GM18507 (cell line): Measurements from ENCODE around the gene FHAD1.
A peak's percentile ranks its signal among the peaks of the same experiment; 100 is the strongest.
"Not testable (repeated sequence)": the region's sequence is repeated elsewhere in the genome, so short reads cannot be mapped to it uniquely, and the experiment has no call there.

Experiments used
- DNase-seq: peaks from one replicate; pipeline ENCODE4 v3.0.0; 2011; ENCODE audit warnings: low read depth; ENCODE audit not compliant: insufficient read length; ENCODE audit errors: extremely low spot score
- FAIRE-seq: peaks from 2 replicates; lab custom pipeline; 2011; peaks lifted over from hg19 to GRCh38; lab: Jason Lieb, UNC

Gene FHAD1

DNA sequence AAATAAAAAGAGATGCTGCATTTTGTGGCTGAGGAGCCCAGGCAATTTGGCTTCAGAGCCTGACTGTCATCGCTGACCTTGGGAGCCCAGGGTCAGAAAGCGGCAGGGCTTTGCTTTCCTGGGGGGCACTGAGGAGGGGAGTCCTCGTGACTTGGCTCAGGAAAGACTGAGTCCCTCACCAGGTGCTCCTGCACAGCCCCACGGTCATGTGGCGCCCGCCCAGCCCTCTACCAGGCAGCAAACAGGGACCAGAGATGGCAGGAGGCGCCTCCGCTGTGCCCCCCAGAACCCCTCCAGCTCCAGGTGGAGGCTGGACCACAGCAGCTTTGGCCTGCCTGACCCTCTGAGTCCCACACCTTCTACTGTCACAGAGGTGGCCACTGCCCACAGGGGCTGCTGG is 175.8 kb downstream of the FHAD1 start:
- DNase-seq (no peak), FAIRE-seq (no peak)

GRCh38 chr1:15423355-15424077 is 176.5 kb downstream of the FHAD1 start:
- FAIRE-seq, result no peak
- DNase-seq, result no peak

DNA sequence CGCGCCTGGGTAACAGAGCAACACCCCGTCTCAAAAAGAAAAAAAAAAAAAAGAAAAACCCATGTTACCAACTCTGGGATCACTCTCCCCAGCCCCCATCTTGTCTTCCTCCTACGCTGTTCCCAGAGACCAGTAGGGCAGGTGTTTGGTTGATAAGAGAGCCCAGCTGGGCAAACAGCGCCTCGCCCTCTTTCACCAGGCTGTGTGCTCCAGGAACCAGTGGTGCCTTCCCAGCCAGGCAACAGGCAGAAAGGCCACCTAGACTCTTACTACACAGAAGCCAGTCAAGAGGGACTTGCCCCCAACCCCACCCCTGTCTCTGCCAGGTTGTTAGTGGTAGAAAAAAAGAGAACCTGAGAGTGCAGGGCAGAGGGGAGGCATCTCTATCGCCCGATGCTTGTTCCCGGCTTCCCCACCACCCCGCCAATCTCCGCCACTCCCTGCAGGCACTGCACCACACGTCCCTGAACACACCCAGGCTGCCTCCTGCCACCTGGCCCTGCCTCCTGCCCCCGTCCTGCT is 177.2 kb downstream of the FHAD1 start:
- FAIRE-seq (no peak), DNase-seq (no peak)

DNA sequence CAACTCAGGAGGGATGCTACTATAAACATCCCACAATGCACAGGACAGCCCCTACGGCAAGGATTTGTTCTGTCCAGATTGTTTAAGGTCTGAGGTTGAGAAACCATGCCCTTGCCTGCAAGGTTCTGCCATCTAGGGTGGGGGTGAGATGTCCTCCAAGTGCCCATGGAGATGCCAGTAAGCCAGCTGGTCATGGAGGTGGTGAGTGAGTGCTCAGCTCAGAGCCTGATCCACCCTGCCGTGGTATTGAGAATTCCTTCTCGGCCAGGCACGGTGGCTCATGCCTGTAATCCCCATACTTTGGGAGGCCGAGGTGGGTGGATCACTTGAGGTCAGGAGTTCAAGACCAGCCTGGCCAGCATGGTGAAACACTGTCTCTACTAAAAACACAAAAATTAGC is 178.0 kb downstream of the FHAD1 start:
- DNase-seq, result no peak
- FAIRE-seq, result no peak

DNA sequence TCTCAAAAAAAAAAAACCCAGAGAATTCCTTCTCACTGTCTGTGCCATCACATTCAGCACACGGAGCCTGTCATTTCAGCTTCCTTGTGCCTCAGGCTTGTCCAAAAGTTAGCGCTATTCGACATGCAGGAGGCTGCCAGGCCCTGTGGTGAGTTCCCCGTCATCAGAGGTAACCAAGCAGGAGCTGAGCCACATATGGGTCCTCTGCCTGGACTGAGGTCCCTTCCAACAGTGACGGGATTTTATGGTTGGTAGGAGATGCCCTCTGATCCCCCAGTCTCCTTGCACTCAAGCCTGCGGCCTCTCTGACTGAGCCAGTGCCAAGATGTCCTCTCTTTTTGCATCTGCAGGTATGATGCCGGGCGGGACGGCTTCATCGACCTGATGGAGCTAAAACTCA is 178.5 kb downstream of the FHAD1 start:
- no peak for FAIRE-seq
- DNase-seq, result no peak

GRCh38 chr1:15425958-15426357 is 178.9 kb downstream of the FHAD1 start:
- DNase-seq, result no peak
- FAIRE-seq, result no peak

GRCh38 chr1:15426492-15427279 is 179.7 kb downstream of the FHAD1 start:
- no peak for FAIRE-seq
- DNase-seq, result no peak

DNA sequence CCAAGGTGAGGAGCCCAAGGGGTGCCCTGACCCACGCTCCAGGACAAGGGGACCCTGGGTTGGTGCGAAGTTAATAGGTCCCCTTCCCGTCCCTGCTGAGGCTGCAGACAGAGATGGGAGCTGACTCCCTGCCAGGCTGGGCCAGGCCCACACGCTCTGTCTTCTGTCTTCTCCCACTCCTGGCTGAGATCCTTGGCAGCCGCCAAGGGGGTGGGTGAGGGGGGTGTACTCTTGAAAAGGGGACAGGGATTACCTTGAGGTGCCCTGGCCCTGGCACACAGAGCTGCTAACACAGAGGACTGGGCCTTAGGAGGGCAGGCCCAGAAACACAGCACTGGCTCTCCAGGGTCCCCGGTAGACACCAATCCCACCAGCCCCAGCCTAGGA is 180.2 kb downstream of the FHAD1 start:
- no peak for DNase-seq
- no peak for FAIRE-seq

DNA sequence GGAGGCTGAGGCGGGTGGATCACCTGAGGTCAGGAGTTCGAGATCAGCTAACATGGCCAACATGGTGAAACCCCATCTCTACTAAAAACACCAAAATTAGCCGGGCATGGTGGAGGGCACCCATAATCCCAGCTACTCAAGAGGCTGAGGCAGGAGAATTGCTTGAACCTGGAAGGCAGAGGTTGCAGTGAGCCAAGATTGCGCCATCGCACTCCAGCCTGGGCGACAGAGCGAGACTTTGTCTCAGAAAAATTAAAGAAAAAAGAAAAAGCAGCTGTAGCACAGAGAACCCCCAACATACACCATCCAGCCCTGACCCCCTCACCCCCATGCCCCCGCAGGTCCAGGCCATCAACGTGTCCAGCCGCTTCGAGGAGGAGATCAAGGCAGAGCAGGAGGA is 181.2 kb downstream of the FHAD1 start:
- not testable (repeated sequence) for FAIRE-seq, DNase-seq

DNA sequence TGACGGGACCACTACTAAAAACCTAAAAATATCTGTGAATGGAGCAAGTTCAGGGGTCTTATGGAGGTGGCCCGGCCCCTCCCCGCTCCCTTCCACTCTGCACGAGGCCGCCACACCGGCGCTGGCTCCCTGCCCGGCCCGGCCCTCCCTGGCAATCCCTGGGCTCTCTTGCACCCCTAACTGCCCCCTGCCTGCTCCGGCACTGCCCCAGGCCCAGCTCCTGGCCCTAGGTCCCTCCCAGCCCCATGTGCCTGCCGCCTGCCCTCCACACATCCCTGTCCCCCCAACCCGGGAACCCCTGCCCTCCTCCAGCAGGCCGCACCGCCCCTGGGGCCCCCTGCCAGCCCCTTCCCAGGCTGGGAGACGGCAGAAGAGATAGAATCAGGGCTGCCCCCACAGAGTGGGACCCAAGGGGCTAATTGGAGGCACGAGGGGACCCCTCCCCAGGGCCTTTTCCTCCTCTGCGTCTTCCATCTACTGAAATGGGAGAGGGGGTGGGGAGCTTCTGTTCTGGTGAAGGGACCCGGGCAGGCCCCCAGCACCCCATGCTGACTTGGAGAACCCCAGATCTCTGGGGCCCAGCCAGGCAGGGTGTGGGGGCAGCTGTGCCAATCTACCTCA is 181.9 kb downstream of the FHAD1 start:
- FAIRE-seq (no peak), DNase-seq (no peak)

GRCh38 chr1:15429701-15430149 is 182.7 kb downstream of the FHAD1 start:
- FAIRE-seq, result no peak

GRCh38 chr1:15430787-15431570 is 184.0 kb downstream of the FHAD1 start:
- peak; percentile 79 for FAIRE-seq

More at GRCh38 chr1:15429701-15430149, 182.7 kb downstream of the FHAD1 start:
- no peak for DNase-seq

DNA sequence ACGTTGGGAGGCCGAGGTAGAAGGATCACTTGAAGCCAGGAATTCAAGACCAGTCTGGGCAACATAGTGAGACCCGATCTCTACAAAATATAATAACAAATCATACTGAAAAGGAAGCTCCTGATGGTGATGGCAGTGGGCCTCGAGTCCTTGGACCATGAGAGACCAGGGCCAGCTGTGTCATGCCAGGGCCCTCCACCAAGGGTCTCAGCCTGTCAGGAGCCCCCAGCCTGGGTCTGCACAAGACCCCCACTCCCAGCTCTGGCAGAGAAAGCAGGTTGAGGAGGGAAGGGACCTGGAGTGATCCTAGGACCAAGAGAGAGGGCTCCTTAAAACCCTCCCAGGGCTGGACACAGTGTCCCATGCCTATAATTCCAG is 184.5 kb downstream of the FHAD1 start:
- no peak for FAIRE-seq
- no peak for DNase-seq

More at GRCh38 chr1:15430787-15431570, 184.0 kb downstream of the FHAD1 start:
- peak; percentile 64 for DNase-seq

DNA sequence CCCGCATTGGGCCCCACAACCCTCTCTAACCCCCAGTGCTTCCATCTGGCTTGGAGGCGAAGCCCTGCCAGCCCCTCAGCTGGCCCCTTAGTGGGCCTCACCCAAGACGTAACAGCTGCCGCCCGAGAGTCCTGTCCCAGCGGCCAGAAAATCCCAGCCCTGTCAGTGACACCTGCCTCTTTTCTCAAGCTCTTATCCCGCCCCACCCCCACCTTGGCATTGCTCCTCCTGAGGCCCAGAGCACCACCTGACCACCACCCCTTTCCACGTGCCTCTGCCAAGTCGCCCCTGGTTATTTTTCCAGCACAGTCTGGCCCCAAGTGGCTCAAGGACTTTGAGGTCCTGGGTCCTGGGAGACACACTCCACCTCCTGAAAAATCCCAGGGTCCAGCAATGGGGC is 185.3 kb downstream of the FHAD1 start:
- FAIRE-seq, result no peak
- no peak for DNase-seq

DNA sequence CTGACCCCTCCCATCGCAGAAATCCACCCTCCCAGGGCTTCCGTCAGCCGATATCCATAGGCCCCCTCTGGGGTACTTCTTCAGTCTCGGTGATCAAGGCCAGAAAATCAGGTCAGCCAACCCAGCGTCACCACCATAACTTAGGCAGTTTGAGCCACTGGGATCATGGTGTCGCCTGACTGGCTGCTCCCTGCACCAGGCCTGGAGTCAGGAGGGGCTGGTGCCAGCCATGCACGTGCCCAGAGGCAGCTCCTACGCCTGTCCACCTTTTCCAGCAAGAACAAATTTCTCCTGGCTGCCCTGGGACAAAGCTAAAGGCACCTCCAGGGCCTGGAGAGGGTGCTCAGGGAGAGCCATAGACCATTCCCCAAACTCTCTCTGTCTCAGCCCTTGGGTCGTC is 186.4 kb downstream of the FHAD1 start:
- FAIRE-seq (no peak), DNase-seq (no peak)

DNA sequence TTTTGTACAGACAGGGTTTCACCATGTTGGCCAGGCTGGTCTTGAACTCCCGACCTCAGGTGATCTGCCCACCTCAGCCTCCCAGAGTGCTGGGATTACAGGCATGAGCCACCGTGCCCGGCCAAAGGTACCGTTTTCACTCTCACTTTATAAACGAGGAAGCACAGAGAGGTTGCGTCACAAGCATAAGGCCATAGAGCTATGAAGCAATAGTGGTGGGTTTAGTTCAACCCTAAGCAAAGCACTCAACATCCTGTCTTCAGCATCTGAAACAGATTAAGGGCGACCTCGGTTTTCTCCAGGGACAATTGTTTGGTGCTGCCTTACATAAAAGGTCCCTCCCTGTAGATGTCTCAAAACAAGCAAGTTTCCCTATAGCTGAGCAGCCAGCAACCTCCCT is 187.7 kb downstream of the FHAD1 start:
- not testable (repeated sequence) for DNase-seq, FAIRE-seq

DNA sequence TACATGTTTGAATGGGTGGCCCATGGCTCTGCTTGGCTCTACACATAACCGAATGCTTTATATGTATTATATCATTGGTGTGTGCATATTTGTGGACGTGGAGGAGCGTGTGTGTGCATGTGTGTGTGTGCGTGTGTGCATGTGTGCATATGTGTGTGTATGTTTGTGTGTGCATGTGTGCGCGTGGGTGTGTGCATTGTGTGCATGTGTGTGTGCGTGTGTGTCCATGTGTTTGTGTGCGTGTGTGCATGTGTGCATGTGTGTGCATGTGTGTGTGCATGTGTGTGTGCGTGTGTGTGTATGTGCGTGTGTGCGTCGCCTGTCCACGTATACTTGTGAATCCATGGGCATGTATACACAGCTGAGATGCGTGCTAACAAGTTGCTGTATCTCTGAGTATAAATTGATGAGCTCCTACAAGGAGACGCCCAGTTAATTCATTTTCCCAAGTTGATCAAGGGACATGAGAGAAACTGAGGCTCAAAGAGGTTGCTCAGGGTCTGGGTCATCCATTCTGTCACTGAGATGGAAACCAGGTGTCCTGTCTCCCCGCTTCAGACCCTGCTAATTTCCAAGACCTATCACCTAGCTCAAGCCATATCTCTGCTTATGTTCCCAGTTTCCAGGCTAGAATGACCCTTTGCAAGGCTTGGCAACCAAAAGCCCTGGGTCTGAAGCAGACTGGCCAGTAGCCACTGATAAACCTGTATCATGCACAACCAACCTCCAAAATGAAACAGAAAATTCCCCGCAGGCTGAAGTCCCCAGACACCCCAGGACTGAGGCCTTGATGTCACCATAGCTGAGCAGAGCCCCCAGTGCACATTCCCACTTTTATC is 188.4 kb downstream of the FHAD1 start:
- no peak for DNase-seq
- no peak for FAIRE-seq

- DNase-seq, result no peak
- FAIRE-seq, result no peak
Observed at GRCh38 chr1:15436881-15437442, 189.9 kb downstream of the FHAD1 start.
